OCI-LY3 (cell line): ENCODE data around the gene SMIM22.

Experiments used
- H2AFZ ChIP-seq: fragments of 200-600, 300-600 bp; shearing (Covaris generic); 2 replicates; pipeline ENCODE4 v1.6.0; 2014; ENCODE audit warnings: antibody characterized with exemption, low read depth, low read length
- H3K27ac ChIP-seq: fragments of 200-600, 300-600 bp; sonication (generic); 2 replicates; pipeline ENCODE4 v1.5.1; 2014; ENCODE audit warnings: mild to moderate bottlenecking, low read length, moderate library complexity, mixed read lengths
- H3K27me3 ChIP-seq: fragments of 200-600, 300-600 bp; sonication (generic); 2 replicates; pipeline ENCODE4 v1.6.1; 2014; ENCODE audit warnings: low read depth, low read length, mixed read lengths
- H3K36me3 ChIP-seq: fragments of 200-600, 300-600 bp; sonication (generic); replicated peaks from 2 replicates; pipeline ENCODE3; 2014; ENCODE audit warnings: low read depth, low read length, mixed read lengths
- H3K4me1 ChIP-seq: fragments of 300-600, 200-600 bp; sonication (generic); 2 replicates; pipeline ENCODE4 v1.6.1; 2014; ENCODE audit warnings: low read length, mixed read lengths
- H3K4me2 ChIP-seq: fragments of 200-600, 300-600 bp; sonication (generic); 2 replicates; pipeline ENCODE4 v1.6.1; 2014; ENCODE audit warnings: low read length, mixed read lengths
- H3K4me3 ChIP-seq: fragments of 300-600, 200-600 bp; sonication (generic); 2 replicates; pipeline ENCODE4 v1.5.1; 2014; ENCODE audit warnings: antibody characterized with exemption, mild to moderate bottlenecking, low read length, moderate library complexity
- H3K79me2 ChIP-seq: fragments of 300-600, 200-600 bp; shearing (Covaris generic); 2 replicates; pipeline ENCODE4 v1.6.1; 2014; ENCODE audit warnings: mild to moderate bottlenecking, low read length, mixed read lengths
- H3K9ac ChIP-seq: fragments of 300-600, 200-600 bp; shearing (Covaris generic); 2 replicates; pipeline ENCODE4 v1.6.0; 2014; ENCODE audit warnings: mild to moderate bottlenecking, low read length, moderate library complexity
- H3K9me3 ChIP-seq: fragments of 200-600, 300-600 bp; shearing (Covaris generic); 2 replicates; pipeline ENCODE4 v1.6.1; 2014; ENCODE audit warnings: low read length, mixed read lengths; ENCODE audit not compliant: insufficient read depth
- H4K20me1 ChIP-seq: fragments of 200-600, 300-600 bp; sonication (generic); 2 replicates; pipeline ENCODE4 v1.6.1; 2016; ENCODE audit warnings: low read length, mixed read lengths; ENCODE audit not compliant: insufficient read depth
- EZH2phosphoT487 ChIP-seq: fragments of 200-600 bp; shearing (Covaris generic); IDR thresholded peaks from 2 replicates; pipeline ENCODE4 v1.6.1; 2018; ENCODE audit warnings: antibody characterized with exemption, mixed run types, low read depth
- TF ChIP-seq, protein P1 (sequence below): fragments of 200-600, 300-600 bp; sonication (generic); IDR thresholded peaks from 2 replicates; pipeline ENCODE4 v1.5.1; 2014; ENCODE audit warnings: antibody characterized with exemption, low read length, low read depth

SMIM22 gene

GRCh38 chr16:4795828-4796572 lies 831 bp downstream of the SMIM22 start:
- no peak overlapping the region for H3K27ac ChIP-seq
- no peaks in the 10 kb centered on the region for H3K27me3 ChIP-seq
- no peak overlapping the region for H3K4me2 ChIP-seq
- no peaks in the 10 kb centered on the region for H3K9me3 ChIP-seq
- no peaks in the 10 kb centered on the region for H3K4me1 ChIP-seq
- no peak overlapping the region for H2AFZ ChIP-seq
- no peaks in the 10 kb centered on the region for H3K79me2 ChIP-seq
- TF ChIP-seq EZH2phosphoT487: no peak
- TF ChIP-seq, protein P1, sequence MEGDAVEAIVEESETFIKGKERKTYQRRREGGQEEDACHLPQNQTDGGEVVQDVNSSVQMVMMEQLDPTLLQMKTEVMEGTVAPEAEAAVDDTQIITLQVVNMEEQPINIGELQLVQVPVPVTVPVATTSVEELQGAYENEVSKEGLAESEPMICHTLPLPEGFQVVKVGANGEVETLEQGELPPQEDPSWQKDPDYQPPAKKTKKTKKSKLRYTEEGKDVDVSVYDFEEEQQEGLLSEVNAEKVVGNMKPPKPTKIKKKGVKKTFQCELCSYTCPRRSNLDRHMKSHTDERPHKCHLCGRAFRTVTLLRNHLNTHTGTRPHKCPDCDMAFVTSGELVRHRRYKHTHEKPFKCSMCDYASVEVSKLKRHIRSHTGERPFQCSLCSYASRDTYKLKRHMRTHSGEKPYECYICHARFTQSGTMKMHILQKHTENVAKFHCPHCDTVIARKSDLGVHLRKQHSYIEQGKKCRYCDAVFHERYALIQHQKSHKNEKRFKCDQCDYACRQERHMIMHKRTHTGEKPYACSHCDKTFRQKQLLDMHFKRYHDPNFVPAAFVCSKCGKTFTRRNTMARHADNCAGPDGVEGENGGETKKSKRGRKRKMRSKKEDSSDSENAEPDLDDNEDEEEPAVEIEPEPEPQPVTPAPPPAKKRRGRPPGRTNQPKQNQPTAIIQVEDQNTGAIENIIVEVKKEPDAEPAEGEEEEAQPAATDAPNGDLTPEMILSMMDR: no peak
- no peak overlapping the region for H3K9ac ChIP-seq
- no peak overlapping the region for H3K4me3 ChIP-seq
- no peaks in the 10 kb centered on the region for H3K36me3 ChIP-seq
- H4K20me1 ChIP-seq: no peaks in the 10 kb centered on the region

DNA sequence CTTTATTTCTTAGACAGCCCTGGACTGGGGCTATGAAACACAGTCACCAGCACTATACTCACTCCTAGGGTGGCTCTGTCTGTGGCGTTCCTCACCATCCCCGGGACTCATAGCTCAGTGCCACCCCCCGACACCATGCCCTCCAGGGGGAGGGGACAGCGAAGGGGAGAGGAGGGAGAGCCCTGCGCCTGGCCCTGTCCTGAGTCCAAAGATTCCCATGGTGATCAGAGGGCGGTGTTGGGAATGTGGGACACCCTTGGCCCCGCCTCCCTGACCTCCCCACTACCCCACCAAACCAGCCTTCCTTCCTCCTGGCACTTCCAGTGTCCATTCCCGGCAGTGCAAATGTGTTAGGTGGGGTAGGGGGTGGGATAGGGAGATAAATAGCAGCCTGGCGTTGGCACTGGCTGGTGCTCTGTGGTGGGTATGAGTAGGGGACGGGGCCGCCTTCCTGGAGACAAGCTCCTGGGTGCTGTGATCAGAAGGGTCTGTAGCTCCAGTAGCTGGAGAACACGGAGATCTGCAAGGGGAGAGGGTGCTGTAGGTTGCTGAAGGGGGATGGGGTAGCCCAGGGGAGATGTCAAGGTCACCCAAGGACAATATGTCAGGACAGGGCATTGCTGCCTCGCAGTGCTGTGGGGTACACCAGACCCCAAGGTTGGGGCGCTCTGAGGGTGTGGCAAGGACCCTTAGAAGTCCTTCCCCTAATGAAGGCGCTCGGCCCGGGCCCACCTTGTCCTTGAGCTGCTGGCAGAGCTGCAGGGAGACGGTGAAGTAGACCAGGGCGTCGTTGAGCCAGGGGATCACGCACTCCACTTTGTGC lies 2.0 kb downstream of the SMIM22 start:
- TF ChIP-seq, protein P1: no peak
- no peak for TF ChIP-seq EZH2phosphoT487
- no peak overlapping the region for H3K4me3 ChIP-seq
- no peak overlapping the region for H2AFZ ChIP-seq
- no peak overlapping the region for H3K27ac ChIP-seq
- no peak overlapping the region for H3K9ac ChIP-seq
- no peak overlapping the region for H3K4me2 ChIP-seq
- H3K27me3 ChIP-seq: no peaks in the 10 kb centered on the region
- H3K79me2 ChIP-seq: no peaks in the 10 kb centered on the region
- H4K20me1 ChIP-seq: no peaks in the 10 kb centered on the region
- H3K36me3 ChIP-seq: no peaks in the 10 kb centered on the region
- peaks cover 6% of the 10 kb centered on the region; the same call in 1 of the 2 replicates for H3K4me1 ChIP-seq
- no peaks in the 10 kb centered on the region for H3K9me3 ChIP-seq

- H3K27ac ChIP-seq: no peak overlapping the region
- H3K36me3 ChIP-seq: no peaks in the 10 kb centered on the region
- H3K27me3 ChIP-seq: no peaks in the 10 kb centered on the region
- no peak overlapping the region for H3K4me3 ChIP-seq
- H4K20me1 ChIP-seq: no peaks in the 10 kb centered on the region
- no peaks in the 10 kb centered on the region for H3K9me3 ChIP-seq
- H3K79me2 ChIP-seq: no peaks in the 10 kb centered on the region
- no peak overlapping the region for H3K4me2 ChIP-seq
- H2AFZ ChIP-seq: no peak overlapping the region
- H3K4me1 ChIP-seq: peaks cover 6% of the 10 kb centered on the region; the same call in 1 of the 2 replicates
- no peak for TF ChIP-seq EZH2phosphoT487
- TF ChIP-seq, protein P1: no peak
- no peak overlapping the region for H3K9ac ChIP-seq
Measured at GRCh38 chr16:4797805-4798252, 2.7 kb downstream of the SMIM22 start.

DNA sequence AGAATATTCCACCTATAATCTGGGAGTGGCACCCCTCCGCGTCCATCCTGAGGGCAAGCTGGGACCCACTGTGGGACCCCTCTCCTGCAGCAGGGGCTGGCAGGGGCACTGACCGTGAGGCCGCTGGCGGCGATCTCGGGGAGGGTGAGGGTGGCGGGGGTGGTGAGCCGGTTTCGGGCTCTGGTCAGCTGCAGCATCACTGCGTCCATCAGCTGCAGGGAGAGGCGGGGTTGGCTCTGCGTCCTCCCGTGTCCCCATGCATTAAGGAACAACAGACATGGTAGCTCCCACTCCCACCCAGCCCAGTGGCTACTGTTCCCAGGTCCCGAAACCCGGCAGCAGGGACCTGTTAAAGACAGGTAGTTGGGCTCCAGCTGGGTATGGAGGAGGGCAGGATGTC lies 3.3 kb downstream of the SMIM22 start:
- no peaks in the 10 kb centered on the region for H4K20me1 ChIP-seq
- TF ChIP-seq, protein P1: no peak
- no peak for TF ChIP-seq EZH2phosphoT487
- no peaks in the 10 kb centered on the region for H3K79me2 ChIP-seq
- no peak overlapping the region for H2AFZ ChIP-seq
- H3K36me3 ChIP-seq: no peaks in the 10 kb centered on the region
- H3K27me3 ChIP-seq: no peaks in the 10 kb centered on the region
- H3K4me3 ChIP-seq: no peak overlapping the region
- no peak overlapping the region for H3K27ac ChIP-seq
- H3K4me1 ChIP-seq: peaks cover 11% of the 10 kb centered on the region
- H3K9me3 ChIP-seq: no peaks in the 10 kb centered on the region
- H3K4me2 ChIP-seq: no peak overlapping the region
- H3K9ac ChIP-seq: no peak overlapping the region
